GM19467 (cell line): ENCODE data around the gene CHST14.

Experiments
- ATAC-seq: cut with Tn5 transposase; IDR thresholded peaks from one replicate; pipeline ENCODE4 v1.9.1; 2021; ENCODE audit warnings: mild to moderate bottlenecking, moderate library complexity; ENCODE audit not compliant: unreplicated experiment

Gene CHST14

GRCh38 chr15:40470423-40471104, at the start of gene CHST14:
TSS of gene CHST14 (plus strand) at chr15:40470984. CDS start at chr15:40471214, 230 bp downstream.
- ATAC-seq: peak; percentile 47

GRCh38 chr15:40421246-40422157, 49.3 kb upstream of the CHST14 start:
- peak; percentile 73 for ATAC-seq

GRCh38 chr15:40424483-40425115, 46.2 kb upstream of the CHST14 start:
- ATAC-seq: no peak

GRCh38 chr15:40425681-40426080, 45.1 kb upstream of the CHST14 start:
- no peak for ATAC-seq

- no peak for ATAC-seq
Observed at GRCh38 chr15:40427188-40427587, 43.6 kb upstream of the CHST14 start.

GRCh38 chr15:40428185-40428584, 42.6 kb upstream of the CHST14 start:
- ATAC-seq: no peak

GRCh38 chr15:40429068-40429710, 41.6 kb upstream of the CHST14 start:
- ATAC-seq: no peak

GRCh38 chr15:40430271-40430805, 40.4 kb upstream of the CHST14 start:
- no peak for ATAC-seq

GRCh38 chr15:40435023-40435709, 35.6 kb upstream of the CHST14 start:
- no peak for ATAC-seq

- ATAC-seq: no peak
Observed at GRCh38 chr15:40435710-40436089, 35.1 kb upstream of the CHST14 start.

- no peak for ATAC-seq
Observed at GRCh38 chr15:40436116-40436891, 34.5 kb upstream of the CHST14 start.

GRCh38 chr15:40436892-40437751, 33.7 kb upstream of the CHST14 start:
- no peak for ATAC-seq

- no peak for ATAC-seq
Observed at GRCh38 chr15:40437752-40438687, 32.8 kb upstream of the CHST14 start.

GRCh38 chr15:40438712-40439111, 32.1 kb upstream of the CHST14 start:
- ATAC-seq: no peak

GRCh38 chr15:40439461-40439959, 31.3 kb upstream of the CHST14 start:
- no peak for ATAC-seq

- no peak for ATAC-seq
Observed at GRCh38 chr15:40439960-40440742, 30.6 kb upstream of the CHST14 start.
